A673 (cell line): ENCODE measurements around the gene RALGPS1. TPM values are rescaled to one million over a fixed set of nuclear protein-coding genes. Genes with fewer than 3 reads are reported as not detected.

Source experiments
- BruUV-seq: library from RNA; stranded (reverse); fragments of 400-500 nt; replicated peaks from 2 replicates; lab custom pipeline; 2021; lab: Mats Ljungman, UMichigan
- CTCF ChIA-PET: fragments of 300-600 bp; sonication (Branson Sonifier 250); formaldehyde crosslinking; loops from one replicate; lab custom pipeline; 2022; ENCODE audit warnings: antibody characterized with exemption; lab: Charles Lee
- POLR2A ChIA-PET: fragments of 300-600 bp; sonication (Branson Sonifier 250); formaldehyde crosslinking; loops from one replicate; lab custom pipeline; 2022; ENCODE audit warnings: antibody characterized with exemption; ENCODE audit not compliant: low non-redundant PET; lab: Charles Lee
- DNase-seq: peaks from one replicate; pipeline ENCODE4 v3.0.0-alpha.2; 2015; ENCODE audit warnings: low spot score
- H3K27ac ChIP-seq: fragments of 200-600 bp; sonication (generic); 2 replicates; pipeline ENCODE4 v1.5.1; 2016; ENCODE audit warnings: mixed run types, low read depth, mild to moderate bottlenecking, mixed read lengths, antibody characterized with exemption, low read length; ENCODE audit not compliant: poor library complexity, severe bottlenecking
- H3K27me3 ChIP-seq: fragments of 200-600 bp; sonication (generic); replicated peaks from 2 replicates; pipeline ENCODE4 v1.6.1; 2017; ENCODE audit warnings: mixed run types, low read depth, mild to moderate bottlenecking, mixed read lengths, antibody characterized with exemption, low read length; ENCODE audit not compliant: insufficient read depth, poor library complexity
- H3K36me3 ChIP-seq: fragments of 200-600 bp; sonication (generic); 2 replicates; pipeline ENCODE4 v1.6.1; 2016; ENCODE audit warnings: mixed run types, mild to moderate bottlenecking, mixed read lengths, antibody characterized with exemption, low read length; ENCODE audit not compliant: insufficient read depth, poor library complexity, severe bottlenecking
- H3K4me1 ChIP-seq: fragments of 200-600 bp; sonication (generic); 2 replicates; pipeline ENCODE4 v1.6.1; 2017; ENCODE audit warnings: mixed run types, mild to moderate bottlenecking, mixed read lengths, antibody characterized with exemption, low read length; ENCODE audit not compliant: insufficient read depth, poor library complexity, severe bottlenecking
- H3K4me3 ChIP-seq: fragments of 200-600 bp; sonication (generic); 2 replicates; pipeline ENCODE4 v1.5.1; 2016; ENCODE audit warnings: low read depth, mixed run types, mild to moderate bottlenecking, mixed read lengths, low read length; ENCODE audit not compliant: poor library complexity, severe bottlenecking
- H3K9me3 ChIP-seq: fragments of 200-600 bp; sonication (generic); 2 replicates; pipeline ENCODE4 v1.6.1; 2016; ENCODE audit warnings: mixed run types, low read depth, mild to moderate bottlenecking, mixed read lengths, antibody characterized with exemption, low read length; ENCODE audit not compliant: poor library complexity, severe bottlenecking
- CTCF ChIP-seq: fragments of 300-800, 200-600 bp; sonication (generic); conservative IDR thresholded peaks from 2 replicates; pipeline ENCODE4 v1.5.1; 2017; ENCODE audit warnings: low read depth, mild to moderate bottlenecking, antibody characterized with exemption, low read length, moderate library complexity, mixed read lengths
- EZH2 ChIP-seq: fragments of 200-600 bp; sonication (generic); IDR thresholded peaks from 2 replicates; pipeline ENCODE4 v1.6.1; 2017; ENCODE audit warnings: borderline replicate concordance, low read depth, mild to moderate bottlenecking, mixed read lengths, antibody characterized with exemption, low read length; ENCODE audit not compliant: poor library complexity, severe bottlenecking
- intact Hi-C: fragments of 100-400 bp; cut with micrococcal nuclease; formaldehyde crosslinking; loops from one replicate; pipeline ENCODE4 v1.10.0; 2022; ENCODE audit not compliant: unreplicated experiment
- total RNA-seq: library from RNA; stranded (reverse); gene quantifications from 2 replicates; pipeline ENCODE4 v1.2.3, GENCODE V29; 2021

The RALGPS1 gene
- total RNA-seq, 1 experiment from 2014 or later, result 3.9 TPM

GRCh38 chr9:126880947-126881332, 33.6 kb upstream of the RALGPS1 start:
- TF ChIP-seq EZH2 (no peak), CTCF (no peak)
- no peaks in the 10 kb centered on the region for H3K9me3 ChIP-seq
- intact Hi-C loops, result no loop called here
- H3K4me1 ChIP-seq, result peaks cover 8% of the 10 kb centered on the region
- H3K27me3 ChIP-seq, result no peaks in the 10 kb centered on the region
- no TSS peak for BruUV-seq
- DNase-seq, result no peak
- CTCF ChIA-PET, result no interaction called here
- H3K27ac ChIP-seq, result no peak overlapping the region
- peaks cover 15% of the 10 kb centered on the region for H3K36me3 ChIP-seq
- H3K4me3 ChIP-seq, result no peak overlapping the region
- POLR2A ChIA-PET, result interaction anchor here (0.6 kb wide), 1 partner anchor 225 kb away, joined by 3 read pairs; no protein-coding TSS in a partner anchor

- CTCF ChIA-PET, result no interaction called here
- no peaks in the 10 kb centered on the region for H3K27me3 ChIP-seq
- TF ChIP-seq EZH2 (no peak), CTCF (no peak)
- no peak overlapping the region for H3K4me3 ChIP-seq
- H3K27ac ChIP-seq, result peak overlapping the region; percentile 4
- BruUV-seq, result no TSS peak
- H3K36me3 ChIP-seq, result peaks cover 15% of the 10 kb centered on the region
- DNase-seq, result no peak
- intact Hi-C loops, result no loop called here
- POLR2A ChIA-PET, result no interaction called here
- no peaks in the 10 kb centered on the region for H3K9me3 ChIP-seq
- peaks cover 8% of the 10 kb centered on the region for H3K4me1 ChIP-seq
Measured at GRCh38 chr9:126882746-126883145, 31.8 kb upstream of the RALGPS1 start.

- POLR2A ChIA-PET, result no interaction called here
- Histone ChIP-seq H3K36me3 (peaks cover 15% of the 10 kb centered on the region), H3K4me1 (peaks cover 8% of the 10 kb centered on the region), H3K27me3 (no peaks in the 10 kb centered on the region), H3K4me3 (no peak overlapping the region), H3K27ac (peak overlapping the region; percentile 4), H3K9me3 (no peaks in the 10 kb centered on the region)
- peak; percentile 52 for DNase-seq
- no peak for TF ChIP-seq CTCF
- intact Hi-C loops, result no loop called here
- BruUV-seq, result no TSS peak
- CTCF ChIA-PET, result no interaction called here
Measured at GRCh38 chr9:126883636-126884035, 30.9 kb upstream of the RALGPS1 start.
